Peyer's patch (tissue), 4 donors: ENCODE data around the gene PACRG.

Source experiments
- CTCF ChIP-seq, 6 experiments: fragments of 450-650 bp in 4 of 6; fragments of 200-600 bp in 2 of 6; sonication (generic) in 1 of 6; IDR thresholded peaks; one replicate each; pipeline ENCODE4 v1.5.1; 2017 to 2019; ENCODE audit warnings: antibody characterized with exemption in 6 of 6, mild to moderate bottlenecking in 3 of 6, moderate library complexity in 1 of 6
- POLR2A ChIP-seq, 2 donors: fragments of 450-650 bp; IDR thresholded peaks; one replicate each; pipeline ENCODE4 v1.5.1; 2017; ENCODE audit warnings: antibody characterized with exemption in 2 of 2, mild to moderate bottlenecking in 2 of 2, moderate library complexity in 2 of 2

GRCh38 chr6:162864911-162865310 is 137.1 kb downstream of the PACRG start:
- TF ChIP-seq CTCF (IDR thresholded peaks at IDR 0.05) (no peak), POLR2A (IDR thresholded peaks at IDR 0.05) (no peak)
